Kidney epithelial cell (primary cell): ENCODE measurements around the gene GREM1. TPM values are rescaled to one million over a fixed set of nuclear protein-coding genes. Genes with fewer than 3 reads are reported as not detected.

Source experiments
- DNase-seq: peaks from one replicate; pipeline ENCODE4 v3.0.0-alpha.2; 2010; ENCODE audit warnings: low read depth
- H3K27me3 ChIP-seq: 2 replicates; pipeline ENCODE4 v1.6.0; 2011; ENCODE audit warnings: low read length; ENCODE audit not compliant: control insufficient read depth, insufficient read depth
- H3K36me3 ChIP-seq: 2 replicates; pipeline ENCODE4 v1.5.1; 2011; ENCODE audit warnings: low read length; ENCODE audit not compliant: control insufficient read depth, insufficient read depth
- H3K4me3 ChIP-seq: 2 replicates; pipeline ENCODE4 v1.5.1; 2011; ENCODE audit warnings: low read depth, mild to moderate bottlenecking, control low read depth, low read length
- total RNA-seq: library from RNA; depleted of rRNA; stranded (reverse); fragments of >200 nt; gene quantifications from 2 replicates; pipeline ENCODE4 v1.2.3, GENCODE V29; 2015
- TF ChIP-seq, protein P1 (sequence below): IDR thresholded peaks from 2 replicates; pipeline ENCODE4 v1.5.1; 2011; ENCODE audit warnings: mild to moderate bottlenecking, moderate library complexity, low read length, control low read depth, inconsistent platforms; ENCODE audit not compliant: insufficient read depth, poor library complexity, severe bottlenecking

GREM1 gene
- total RNA-seq, 1 donor from 2014 or later: 68.4 TPM

DNA sequence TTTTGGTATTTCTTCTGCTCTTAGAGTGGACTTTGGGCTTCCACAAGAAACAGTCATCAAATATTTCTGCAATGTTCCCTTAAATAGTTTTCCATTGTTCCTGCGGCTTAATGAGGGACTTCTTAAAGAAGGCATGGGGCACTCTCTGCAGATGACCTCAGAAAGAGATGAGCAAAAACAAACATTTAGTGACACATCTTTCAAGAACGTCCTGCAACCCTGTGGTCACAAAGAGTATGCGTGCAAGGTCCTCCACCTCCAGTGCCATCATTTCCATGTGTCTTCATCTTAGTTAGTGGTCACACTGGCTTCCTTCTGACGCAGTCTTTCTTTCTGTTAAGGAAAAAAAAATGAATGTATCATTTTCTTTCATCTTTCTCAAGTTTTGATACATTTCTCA is 56.2 kb downstream of the GREM1 start:
- TF ChIP-seq, protein P1, sequence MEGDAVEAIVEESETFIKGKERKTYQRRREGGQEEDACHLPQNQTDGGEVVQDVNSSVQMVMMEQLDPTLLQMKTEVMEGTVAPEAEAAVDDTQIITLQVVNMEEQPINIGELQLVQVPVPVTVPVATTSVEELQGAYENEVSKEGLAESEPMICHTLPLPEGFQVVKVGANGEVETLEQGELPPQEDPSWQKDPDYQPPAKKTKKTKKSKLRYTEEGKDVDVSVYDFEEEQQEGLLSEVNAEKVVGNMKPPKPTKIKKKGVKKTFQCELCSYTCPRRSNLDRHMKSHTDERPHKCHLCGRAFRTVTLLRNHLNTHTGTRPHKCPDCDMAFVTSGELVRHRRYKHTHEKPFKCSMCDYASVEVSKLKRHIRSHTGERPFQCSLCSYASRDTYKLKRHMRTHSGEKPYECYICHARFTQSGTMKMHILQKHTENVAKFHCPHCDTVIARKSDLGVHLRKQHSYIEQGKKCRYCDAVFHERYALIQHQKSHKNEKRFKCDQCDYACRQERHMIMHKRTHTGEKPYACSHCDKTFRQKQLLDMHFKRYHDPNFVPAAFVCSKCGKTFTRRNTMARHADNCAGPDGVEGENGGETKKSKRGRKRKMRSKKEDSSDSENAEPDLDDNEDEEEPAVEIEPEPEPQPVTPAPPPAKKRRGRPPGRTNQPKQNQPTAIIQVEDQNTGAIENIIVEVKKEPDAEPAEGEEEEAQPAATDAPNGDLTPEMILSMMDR: no peak
- peak; percentile 51 for DNase-seq
- Histone ChIP-seq H3K36me3 (no peaks in the 10 kb centered on the region), H3K4me3 (no peak overlapping the region), H3K27me3 (no peaks in the 10 kb centered on the region)

DNA sequence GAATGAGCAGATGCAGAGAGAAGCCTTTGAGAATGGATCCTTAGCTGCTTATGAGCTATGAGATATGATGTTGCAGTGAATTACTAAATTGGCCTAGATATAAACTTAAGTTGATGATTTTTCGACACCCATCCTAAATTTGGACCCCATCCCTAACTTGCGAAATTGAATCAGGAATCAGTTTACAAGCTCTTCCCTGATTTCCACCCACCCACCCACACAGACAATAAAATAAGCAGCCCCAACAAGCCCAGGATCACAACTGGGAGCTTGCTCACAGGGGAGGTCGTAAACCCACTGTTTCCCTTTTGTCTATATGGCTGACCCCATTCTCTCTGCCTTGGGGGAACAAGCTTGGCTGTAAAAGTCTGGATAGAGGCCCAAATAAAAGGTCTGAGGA is 57.3 kb downstream of the GREM1 start:
- Histone ChIP-seq H3K4me3 (no peak overlapping the region), H3K36me3 (no peaks in the 10 kb centered on the region), H3K27me3 (no peaks in the 10 kb centered on the region)
- TF ChIP-seq, protein P1: no peak
- no peak for DNase-seq

DNA sequence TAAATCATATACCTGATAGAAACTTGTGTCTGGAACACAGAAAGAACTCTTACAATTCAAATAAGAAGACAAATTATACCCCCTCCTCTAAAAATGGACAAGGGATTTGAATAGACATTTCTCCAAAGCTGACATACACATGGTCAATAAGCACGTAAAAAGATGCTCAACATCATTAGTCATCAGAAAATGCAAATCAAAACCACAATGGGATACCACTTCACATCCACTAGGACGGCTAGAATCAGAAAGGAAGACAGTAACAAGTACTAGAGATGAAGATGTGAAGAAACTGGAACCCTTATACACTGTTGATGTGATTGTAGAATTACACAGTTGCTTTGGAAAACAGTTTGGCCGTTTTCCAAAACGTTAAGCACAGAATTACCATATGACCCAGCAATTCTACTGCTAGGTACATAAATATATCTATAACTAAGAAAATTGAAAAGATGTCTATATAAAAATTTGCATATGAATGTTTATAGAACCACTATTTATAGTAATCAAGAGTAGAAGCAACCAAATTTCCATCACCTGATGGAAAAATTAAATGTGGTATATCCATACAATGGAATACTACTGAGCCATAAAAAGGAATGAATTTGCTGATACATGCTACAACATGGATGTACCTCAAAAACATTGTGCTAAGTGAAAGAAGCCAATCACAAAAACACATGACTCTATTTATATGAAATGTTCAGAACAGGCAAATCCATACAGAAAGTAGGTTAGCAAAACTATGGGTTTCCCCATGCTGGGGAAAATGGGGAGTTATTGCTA is 60.8 kb downstream of the GREM1 start:
- TF ChIP-seq, protein P1: no peak
- no peaks in the 10 kb centered on the region for H3K36me3 ChIP-seq
- H3K4me3 ChIP-seq: no peak overlapping the region
- no peak for DNase-seq
- H3K27me3 ChIP-seq: no peaks in the 10 kb centered on the region

GRCh38 chr15:32781781-32782180 is 64.0 kb downstream of the GREM1 start:
- Histone ChIP-seq H3K4me3 (no peak overlapping the region), H3K36me3 (no peaks in the 10 kb centered on the region), H3K27me3 (no peaks in the 10 kb centered on the region)
- no peak for DNase-seq
- TF ChIP-seq, protein P1: no peak

DNA sequence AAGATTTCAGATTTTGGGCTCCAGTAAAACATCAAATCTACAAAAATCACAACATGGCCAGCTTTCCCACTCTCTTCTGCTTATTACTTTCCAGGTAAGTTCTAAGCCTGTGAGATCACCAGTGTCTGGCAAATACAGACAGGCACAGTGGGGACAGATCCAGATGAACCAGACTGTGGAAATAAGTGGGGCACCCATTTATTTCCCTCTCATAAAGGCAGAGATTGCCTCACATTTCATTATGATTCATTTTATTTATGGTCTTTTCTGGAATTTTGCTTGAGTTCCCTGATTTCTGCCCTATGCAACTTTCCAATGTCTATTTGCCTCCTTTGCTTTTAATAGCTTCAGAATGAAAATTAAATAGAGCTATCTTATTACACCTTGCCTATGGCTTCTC is 66.8 kb downstream of the GREM1 start:
- TF ChIP-seq, protein P1: no peak
- no peak overlapping the region for H3K4me3 ChIP-seq
- DNase-seq: no peak
- no peaks in the 10 kb centered on the region for H3K36me3 ChIP-seq
- no peaks in the 10 kb centered on the region for H3K27me3 ChIP-seq

DNA sequence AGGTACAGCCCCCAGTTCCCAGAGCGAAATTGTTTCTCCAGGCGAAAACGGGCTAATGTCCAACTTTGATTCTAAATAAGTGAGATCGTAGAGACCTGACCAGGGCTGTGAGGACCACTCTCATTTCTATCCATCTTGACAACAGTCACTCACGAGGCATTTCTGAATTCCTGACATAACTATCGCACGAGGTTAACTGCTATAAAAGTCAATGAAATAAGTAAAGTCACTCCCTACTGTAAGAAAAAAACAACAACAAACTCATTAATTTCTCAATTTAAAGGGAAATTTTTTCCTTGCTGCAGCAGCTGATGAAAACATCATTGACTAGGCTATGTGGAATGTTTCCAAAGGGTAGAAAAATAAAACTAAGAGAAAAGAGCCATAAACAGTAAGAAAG is 69.1 kb downstream of the GREM1 start:
- TF ChIP-seq, protein P1: no peak
- no peak for DNase-seq
- Histone ChIP-seq H3K4me3 (no peak overlapping the region), H3K36me3 (no peaks in the 10 kb centered on the region), H3K27me3 (no peaks in the 10 kb centered on the region)
